Stimulated activated CD8-positive, alpha-beta memory T cell treated with anti-CD3 and anti-CD28 coated beads, Interleukin-15, amount 100 ng/mL, for 24 hours (primary cell): ENCODE measurements around the gene DTL.
"Not testable (repeated sequence)": the region's sequence is repeated elsewhere in the genome, so short reads cannot be mapped to it uniquely, and the experiment has no call there.

Experiments
- DNase-seq: peaks from one replicate; pipeline ENCODE4 v3.0.0-alpha.2; 2020; ENCODE audit warnings: low read depth

DTL gene, protein sequence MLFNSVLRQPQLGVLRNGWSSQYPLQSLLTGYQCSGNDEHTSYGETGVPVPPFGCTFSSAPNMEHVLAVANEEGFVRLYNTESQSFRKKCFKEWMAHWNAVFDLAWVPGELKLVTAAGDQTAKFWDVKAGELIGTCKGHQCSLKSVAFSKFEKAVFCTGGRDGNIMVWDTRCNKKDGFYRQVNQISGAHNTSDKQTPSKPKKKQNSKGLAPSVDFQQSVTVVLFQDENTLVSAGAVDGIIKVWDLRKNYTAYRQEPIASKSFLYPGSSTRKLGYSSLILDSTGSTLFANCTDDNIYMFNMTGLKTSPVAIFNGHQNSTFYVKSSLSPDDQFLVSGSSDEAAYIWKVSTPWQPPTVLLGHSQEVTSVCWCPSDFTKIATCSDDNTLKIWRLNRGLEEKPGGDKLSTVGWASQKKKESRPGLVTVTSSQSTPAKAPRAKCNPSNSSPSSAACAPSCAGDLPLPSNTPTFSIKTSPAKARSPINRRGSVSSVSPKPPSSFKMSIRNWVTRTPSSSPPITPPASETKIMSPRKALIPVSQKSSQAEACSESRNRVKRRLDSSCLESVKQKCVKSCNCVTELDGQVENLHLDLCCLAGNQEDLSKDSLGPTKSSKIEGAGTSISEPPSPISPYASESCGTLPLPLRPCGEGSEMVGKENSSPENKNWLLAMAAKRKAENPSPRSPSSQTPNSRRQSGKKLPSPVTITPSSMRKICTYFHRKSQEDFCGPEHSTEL

DNA sequence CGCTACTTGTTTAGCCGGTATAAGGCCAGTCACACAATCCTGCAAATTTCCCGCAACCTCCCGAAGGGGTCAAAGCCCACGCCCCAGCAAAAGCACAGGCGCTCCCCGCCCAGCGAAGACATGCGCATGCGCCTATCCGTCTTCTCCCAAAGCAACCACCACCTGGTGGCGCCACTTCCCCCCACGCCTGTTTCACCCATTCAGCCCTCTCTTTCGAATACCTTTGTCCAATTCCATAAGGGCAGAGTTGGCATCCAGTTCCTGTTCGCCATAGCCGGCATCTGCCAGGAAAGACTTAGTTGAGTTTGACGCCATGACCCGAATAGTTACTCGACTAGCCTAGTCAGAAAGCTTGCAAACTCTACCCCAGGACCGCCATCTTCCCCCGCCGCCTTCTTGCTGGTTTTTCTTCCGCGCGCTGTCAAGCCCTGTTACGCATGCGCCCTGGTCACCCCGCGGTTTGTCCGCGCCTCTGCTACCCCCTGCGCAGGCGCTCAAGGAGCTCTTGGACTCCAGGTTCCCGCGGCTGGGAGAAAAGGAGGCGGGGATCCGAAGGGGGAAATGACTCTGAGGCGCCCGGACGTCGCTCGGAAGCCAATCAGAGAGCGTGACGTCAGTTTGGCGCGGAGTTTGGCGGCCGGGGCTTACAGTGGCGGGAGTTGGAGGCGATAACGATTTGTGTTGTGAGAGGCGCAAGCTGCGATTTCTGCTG, at the start of gene DTL, which contains the start of gene INTS7:
Gene DTL (plus strand): TSS at position 626 of the 712 bp plus-strand sequence. CDS start 143 bp downstream, outside the sequence.
Gene INTS7 (minus strand): TSS at position 435 of the 712 bp plus-strand sequence. CDS start 120 bp downstream, at position 315.
- peak; percentile 92 for DNase-seq

DNA sequence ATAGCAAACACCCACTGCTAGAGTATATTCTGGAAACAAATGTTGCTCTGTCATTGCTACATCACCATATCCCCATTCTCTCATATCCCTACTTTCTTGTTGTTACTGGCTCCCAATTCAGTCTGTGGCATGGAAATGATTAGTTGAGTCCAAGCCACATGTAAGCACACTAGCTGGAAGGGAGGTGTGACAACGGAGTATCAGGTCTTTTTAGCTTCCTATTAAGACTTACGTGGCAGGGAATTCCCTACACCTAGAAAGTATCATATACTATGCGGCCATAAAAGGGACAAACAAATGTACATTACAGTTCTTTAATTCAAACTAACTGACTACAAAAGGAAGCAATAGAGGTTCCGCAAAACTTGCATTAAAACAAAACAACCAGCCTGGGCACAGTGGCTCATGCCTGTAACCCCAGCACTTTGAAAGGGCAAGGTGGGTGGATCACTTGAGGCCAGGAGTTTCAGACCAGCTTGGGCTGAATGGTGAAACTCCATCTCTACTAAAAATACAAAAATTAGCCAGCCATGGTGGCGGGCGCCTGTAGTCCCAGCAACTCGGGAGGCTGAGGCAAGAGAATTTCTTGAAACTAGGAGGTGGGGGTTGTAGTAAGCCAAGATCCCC, 48.8 kb upstream of the DTL start:
- DNase-seq = no peak

DNA sequence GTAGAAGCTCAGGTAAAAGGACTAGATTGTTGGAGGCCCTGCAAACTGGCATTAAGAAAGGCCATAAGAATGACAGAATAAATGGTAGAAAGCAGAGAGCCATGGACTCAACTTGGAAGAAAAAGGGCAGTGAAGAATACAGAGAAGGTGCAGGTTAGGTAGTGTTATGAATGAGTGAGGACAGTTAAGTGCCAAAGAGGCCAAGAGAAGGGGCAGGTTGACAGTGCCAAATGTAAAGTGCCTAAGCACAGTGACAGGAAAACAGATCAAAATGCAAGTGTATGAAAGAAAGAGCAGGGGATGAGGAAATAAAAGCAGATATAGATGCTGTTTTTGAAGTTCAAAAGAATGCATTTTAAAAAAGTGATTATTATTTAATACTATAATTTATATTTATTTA, 43.9 kb upstream of the DTL start:
- DNase-seq = no peak

DNA sequence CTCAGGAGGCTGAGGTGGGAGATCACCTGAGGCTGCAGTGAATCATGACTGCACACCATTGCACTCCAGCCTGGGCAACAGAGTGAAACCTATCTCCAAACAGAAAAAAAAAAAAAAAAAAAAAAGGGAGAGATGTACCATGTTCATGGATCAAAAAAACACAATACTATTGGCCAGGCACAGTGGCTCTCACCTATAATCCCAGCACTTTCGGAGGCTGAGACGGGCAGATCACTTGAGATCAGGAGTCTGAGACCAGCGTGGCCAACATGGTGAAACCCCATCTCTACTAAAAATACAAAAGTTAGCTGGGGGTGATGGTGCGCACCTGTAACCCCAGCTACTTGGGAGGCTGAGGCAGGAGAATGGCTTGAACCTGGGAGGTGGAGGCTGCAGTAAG, 38.1 kb upstream of the DTL start:
- not testable (repeated sequence) for DNase-seq

DNA sequence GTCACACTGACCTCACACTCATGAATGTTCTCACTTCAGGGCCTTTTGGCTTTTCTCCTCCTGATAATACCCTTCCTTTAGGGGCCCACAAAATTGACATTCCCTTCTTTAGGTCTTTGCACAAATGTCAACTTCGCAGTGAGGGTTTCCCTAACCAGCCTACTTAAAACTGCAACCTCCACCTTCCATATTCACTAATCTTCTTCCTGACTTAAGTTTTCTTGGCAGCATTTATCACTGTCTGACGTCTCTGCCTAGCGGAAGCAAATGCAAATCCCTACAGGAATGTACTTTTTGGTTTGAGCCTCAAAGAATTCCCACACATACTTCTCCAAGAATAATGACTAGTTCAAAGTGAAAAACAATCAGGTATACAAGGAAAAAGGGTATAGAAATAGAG, 33.0 kb upstream of the DTL start:
- no peak for DNase-seq

DNA sequence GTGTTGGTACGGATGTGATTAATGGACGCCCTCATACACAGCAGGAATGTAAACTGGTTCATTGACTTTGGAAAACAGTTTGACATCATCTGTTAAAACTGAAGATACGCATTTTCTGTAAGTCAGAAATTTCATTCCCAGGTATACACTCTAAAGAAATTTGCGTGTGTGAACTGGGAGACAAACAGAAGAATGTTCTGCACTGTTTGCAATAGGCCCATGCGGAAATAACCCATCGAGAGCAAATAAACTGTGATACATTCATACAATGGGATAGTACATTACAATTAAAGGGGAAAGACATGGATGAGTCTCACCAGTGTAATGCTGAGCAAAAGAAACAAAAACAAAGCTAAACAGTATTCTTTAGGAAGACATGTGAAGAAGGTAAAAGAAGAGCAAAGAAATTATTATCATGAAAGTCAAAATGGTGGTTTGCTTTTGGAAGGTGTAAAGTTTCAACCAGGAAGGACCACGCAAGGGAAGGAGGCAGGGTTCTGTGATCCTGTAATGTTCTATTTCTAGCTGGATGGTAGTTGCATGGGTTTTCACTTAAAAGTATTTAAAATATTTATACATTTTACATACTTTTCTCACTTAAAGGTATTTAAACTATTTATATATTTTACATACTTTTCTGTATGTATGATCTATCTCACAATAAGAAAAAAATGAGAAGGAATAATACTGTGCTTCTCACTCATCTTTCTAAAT, 30.5 kb upstream of the DTL start:
- no peak for DNase-seq

DNA sequence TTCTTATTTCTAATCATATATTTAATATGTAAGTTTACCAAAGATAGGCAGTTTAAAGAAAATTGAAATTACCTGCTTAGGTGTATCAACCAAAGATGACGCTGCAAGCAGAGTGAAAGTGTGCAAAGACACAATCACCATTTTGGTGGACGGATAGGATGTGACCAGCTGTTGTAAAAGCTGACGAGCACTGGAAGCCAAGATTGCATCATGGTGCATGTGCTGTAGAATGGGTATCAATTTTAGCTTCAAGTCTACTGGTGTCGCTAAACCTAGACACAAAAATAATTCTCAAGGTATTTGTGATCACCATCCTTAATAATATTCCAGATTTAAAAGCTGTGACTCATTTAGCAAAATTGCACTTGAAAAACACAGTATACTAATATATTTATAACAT, 28.4 kb upstream of the DTL start:
- DNase-seq = no peak

DNA sequence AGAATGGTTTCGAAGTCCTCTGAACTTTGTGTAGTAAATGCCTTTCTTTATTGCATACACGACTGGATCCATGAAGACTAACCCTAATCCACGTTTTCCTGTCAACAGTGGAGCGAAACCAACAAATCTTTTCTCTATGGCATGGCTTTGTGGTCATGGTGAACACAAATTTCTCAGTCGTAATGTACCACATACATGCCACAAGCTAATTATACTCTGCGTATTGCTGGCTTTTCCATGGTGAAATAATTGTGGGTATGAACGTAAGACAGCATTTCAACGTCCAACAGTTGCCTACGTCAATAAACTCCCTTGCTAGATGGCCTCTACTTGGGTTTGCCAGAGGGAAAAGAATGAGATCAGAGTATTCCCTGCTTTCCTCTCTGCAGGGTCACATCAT, 27.7 kb upstream of the DTL start:
- no peak for DNase-seq

DNA sequence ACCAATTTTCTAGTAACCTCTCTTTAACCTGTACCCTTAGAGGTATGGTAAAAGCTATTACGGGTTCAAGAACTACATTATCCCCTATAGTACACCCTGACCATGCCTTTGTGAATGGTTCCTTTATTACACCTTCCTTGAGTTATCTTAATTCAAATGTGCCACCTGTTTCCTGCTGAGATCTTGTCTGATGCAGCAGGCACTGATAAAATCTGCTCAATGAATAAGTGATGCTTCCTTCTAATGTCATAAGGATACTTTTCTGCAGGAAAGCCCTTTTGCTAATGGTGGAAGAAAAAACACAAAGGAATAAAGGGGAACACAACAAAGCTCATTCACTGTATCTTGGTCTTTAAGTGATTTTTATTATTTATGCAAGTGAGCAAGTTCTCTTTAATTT, 26.0 kb upstream of the DTL start:
- DNase-seq = no peak

DNA sequence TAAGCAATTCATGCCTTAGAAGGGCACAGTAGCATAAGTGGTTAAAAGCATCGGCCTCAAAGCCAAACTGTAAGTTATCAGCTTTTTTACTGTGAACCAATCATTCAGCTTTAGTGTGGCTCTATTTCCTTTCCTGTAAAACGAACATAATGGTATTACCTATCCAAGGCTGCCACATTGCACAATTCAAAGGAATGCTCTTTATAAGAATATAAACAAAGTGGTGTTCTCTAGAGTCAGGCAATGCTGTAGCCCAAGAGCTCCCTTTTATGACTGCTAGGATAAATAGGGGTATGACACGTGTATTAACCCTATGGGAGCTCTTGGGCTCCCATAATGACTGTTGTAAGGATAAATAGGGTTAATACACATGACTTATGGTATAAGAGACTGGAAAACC, 25.5 kb upstream of the DTL start:
- no peak for DNase-seq

DNA sequence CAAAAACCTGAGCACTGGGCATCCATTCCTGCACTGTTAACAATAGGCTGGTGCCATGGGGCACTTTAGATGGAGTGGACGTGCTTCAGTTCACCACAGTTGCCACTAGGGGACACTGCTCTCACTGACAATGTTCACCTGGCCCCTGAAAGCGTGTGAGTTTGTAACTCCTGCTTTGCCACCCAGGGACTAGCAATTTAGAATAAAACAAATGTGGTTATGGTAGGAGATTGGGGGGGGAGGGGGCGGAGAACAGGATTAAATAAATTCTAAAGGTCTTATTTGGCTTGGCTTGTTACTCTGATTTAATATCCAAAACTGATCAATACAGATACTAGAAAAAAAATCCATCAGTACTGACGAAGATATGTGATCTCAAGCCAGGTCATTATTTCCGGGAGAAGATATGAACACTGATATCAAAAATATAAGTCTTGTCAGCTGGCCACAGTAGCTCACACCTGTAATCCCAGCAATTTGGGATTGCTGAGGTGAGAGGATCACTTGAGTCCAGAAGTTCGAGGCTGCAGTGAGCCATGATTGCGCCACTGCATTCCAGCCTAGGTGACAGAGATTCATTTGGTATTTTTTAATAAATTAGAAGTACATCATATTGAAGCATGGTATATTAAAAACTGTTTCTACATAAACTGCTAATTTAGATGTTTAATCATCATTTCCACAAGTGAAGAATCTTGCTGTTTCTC, 23.4 kb upstream of the DTL start:
- peak; percentile 34 for DNase-seq

DNA sequence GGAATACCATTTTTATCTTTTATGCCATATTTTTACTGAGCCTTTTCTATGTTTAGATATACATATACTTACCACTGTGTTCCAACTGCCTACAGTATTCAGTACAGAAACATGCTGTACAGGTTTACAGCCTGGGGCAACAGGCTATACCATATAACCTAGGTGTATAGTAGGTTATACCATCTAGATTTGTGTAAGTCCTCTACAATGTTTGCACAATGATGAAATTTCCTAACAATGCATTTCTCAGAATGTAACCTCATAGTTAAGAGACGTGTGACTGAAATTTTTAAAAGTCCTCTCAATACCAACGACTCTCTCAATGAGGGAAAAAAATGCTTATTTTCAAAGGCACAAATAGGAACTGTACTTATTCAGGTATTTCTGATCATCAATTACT, 21.9 kb upstream of the DTL start:
- no peak for DNase-seq

DNA sequence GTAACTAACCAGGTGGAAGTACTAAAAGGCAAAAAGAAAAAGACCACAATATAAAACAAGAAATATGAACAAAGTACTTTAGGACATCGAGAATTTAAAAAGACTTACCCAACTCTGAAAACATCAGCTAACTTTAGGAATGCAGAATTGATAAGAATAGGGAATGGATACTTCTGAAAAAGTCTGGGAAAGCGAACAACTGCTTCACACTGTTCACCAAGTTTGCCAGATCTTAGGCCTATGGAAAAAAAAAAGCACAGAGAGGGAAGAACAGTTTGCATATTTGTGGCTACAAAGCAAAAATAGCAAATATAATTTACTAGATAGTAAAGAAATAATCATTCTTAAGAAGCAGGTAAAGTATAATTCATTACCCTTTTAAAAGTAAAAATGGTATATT, 14.6 kb upstream of the DTL start:
- DNase-seq = no peak

DNA sequence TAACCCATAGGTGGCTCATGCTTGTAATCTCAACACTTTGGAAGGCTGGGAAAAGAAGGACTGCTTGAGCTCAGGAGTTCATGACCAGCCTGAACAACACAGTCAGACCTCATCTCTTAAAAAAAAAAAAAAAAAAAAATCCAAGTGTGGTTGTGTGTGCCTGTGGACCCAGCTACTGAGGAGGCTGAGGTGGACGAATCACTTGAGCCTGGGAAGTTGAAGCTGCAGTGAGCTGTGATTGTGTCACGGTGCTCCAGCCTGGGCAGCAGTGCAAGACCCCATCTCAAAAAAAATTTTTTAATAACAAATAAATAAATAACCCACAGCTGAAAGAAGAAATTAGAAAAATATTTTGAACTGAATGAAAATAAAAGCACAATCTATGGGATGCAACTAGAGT, 14.0 kb upstream of the DTL start:
- no peak for DNase-seq

DNA sequence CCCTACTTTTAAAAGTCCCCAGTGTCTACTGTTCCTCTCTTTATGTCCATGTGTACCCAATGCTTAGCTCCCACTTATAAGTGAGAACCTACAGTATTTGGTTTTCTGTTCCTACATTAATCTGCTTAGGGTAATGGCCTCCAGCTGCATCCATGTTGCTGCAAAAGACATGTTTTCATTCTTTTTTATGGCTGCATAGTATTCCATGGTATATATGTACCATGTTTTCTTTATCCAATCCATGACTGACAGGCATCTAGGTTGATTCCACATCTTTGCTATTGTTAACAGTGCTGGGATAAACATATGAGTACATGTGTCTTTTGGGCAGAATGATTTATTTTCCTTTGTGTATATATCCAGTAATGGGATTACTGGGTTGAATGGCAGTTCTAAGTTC, 12.6 kb upstream of the DTL start:
- DNase-seq = not testable (repeated sequence)

DNA sequence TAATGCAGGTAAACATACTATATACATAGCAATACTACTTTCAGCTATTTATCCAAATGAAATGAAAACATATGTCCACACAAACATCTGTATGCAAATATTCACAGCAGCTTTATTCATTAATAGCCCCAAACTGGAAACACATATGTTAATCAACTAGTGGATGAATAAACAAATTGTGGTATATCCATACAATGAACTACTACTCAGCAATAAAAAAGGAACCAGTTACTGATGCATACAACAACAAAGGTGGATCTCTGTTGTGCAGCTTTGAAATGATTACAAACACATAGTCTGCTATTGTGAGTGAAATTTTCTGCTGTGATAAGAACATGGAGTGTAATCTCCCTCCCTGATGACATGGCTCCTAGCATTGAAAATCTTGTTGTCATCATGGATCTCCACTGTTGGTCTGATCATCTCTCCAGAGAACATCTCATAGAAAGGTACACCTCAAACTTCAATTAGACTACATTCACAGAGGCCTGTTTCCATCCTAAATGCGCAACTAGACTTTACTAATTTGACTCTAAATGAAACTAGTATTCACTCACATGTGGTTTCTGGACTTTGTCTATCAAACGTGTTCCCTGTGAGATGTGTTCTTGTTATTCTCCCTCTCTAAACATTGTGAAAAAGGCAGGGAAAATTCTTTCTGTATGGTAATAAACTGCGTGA, 10.9 kb upstream of the DTL start:
- DNase-seq = no peak

DNA sequence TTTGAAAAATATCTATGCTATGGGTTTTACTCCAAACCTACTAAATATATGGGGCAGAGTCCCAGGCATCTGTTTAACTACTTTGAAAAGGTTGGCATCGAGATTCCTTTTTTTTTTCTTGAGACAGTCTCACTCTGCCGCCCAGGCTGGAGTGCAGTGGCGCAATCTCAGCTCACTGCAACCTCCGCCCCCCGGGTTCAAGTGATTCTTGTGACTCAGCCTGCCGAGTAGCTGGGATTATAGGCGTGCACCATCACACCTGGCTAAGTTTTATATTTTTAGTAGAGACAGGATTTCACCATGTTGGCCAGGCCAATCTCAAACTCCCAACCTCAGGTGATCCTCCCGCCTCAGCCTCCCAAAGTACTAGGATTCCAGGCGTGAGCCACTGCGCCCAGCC, 7.8 kb upstream of the DTL start:
- not testable (repeated sequence) for DNase-seq

DNA sequence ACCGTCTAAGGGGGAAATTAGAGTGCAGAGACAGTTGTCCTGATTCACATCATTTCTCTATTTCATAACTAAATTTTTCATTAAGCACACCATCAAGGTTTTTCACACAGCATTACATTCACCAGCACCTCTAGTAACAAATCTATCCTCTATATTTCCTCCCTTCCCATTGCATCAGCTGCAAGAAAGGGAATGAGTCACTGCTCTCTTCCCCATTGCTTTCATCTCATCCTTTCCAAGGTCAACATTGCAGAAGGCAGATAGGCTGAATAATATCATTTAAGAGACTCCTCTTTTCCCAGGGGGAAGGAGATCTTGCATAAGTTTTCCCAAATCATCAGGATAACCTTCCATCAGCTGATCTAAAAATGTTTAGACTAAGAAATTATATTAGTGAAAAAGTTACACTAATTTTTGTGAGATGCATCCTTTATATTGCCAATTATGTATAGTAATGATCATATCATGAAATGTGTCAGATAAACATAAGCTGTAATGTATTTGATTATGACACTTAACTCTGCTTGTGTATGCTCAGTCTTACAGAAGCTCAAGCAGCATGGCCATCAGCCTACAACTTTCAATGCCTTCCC, 4.5 kb upstream of the DTL start:
- DNase-seq = no peak

DNA sequence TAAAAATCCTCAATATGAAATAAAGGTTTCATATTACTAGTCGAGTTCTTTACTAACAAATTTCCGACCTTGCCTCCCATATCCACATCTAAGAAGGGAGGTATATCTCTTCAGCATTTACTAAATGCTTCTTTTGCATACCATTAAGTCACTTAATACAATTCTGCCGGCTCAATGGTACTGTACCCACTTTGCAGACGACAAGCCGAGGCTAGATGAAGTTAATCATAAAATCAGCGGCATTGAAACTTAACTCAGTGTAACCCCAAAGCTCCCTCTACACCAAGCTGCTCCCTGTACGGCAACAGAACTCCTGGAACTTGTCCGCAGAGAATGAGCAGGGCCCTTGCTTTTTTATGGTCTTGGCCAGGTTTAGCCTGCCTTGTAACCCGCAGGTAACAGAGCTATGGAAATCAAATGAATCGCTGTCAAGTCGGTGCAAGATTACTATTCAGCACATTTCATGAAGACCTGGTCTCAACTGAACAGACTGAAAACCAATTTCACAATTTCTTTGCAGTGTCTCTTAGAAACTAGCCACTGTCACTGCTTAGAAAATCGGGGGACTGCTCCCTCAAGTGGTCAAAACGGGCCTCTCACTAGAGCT, 929 bp upstream of the DTL start:
- DNase-seq = no peak
